ENCODE measurements around the gene TFF1. TPM values are rescaled to one million over a fixed set of nuclear protein-coding genes. Genes with fewer than 3 reads are reported as not detected.

Gene TFF1
- total RNA-seq, 1 donor, result not detected

- Histone ChIP-seq H3K4me3 (ENCODE audit: insufficient read depth, low read length) (no peak overlapping the region), H4K20me1 (ENCODE audit: insufficient read depth, low read length) (no peaks in the 10 kb centered on the region), H3K9me3 (ENCODE audit: low read depth, low read length) (no peaks in the 10 kb centered on the region), H3K27ac (ENCODE audit: low read depth, low read length) (no peak overlapping the region), H3K4me1 (ENCODE audit: insufficient read depth, low read length) (no peaks in the 10 kb centered on the region), H3K4me2 (ENCODE audit: insufficient read depth, low read length) (no peak overlapping the region), H3K79me2 (ENCODE audit: insufficient read depth, low read length) (no peaks in the 10 kb centered on the region), H3K27me3 (ENCODE audit: insufficient read depth, low read length) (peaks cover 12% of the 10 kb centered on the region), H3K36me3 (ENCODE audit: insufficient read depth, low read length) (no peaks in the 10 kb centered on the region), H2AFZ (ENCODE audit: low read length) (no peak overlapping the region)
- TF ChIP-seq CTCF (IDR thresholded peaks at IDR 0.05; ENCODE audit: extremely low read depth, low read depth, low read length), result no peak
- DNase-seq (ENCODE audit: insufficient read length, low spot score, missing footprints), result no peak
These were observed 47.2 kb upstream of the TFF1 start for GRCh38 chr21:42413500-42413899.

GRCh38 chr21:42413093-42413492 lies 46.8 kb upstream of the TFF1 start:
- TF ChIP-seq CTCF (IDR thresholded peaks at IDR 0.05; ENCODE audit: extremely low read depth, low read depth, low read length), result no peak
- Histone ChIP-seq H3K27me3 (ENCODE audit: insufficient read depth, low read length) (peaks cover 8% of the 10 kb centered on the region), H3K79me2 (ENCODE audit: insufficient read depth, low read length) (no peaks in the 10 kb centered on the region), H3K36me3 (ENCODE audit: insufficient read depth, low read length) (no peaks in the 10 kb centered on the region), H4K20me1 (ENCODE audit: insufficient read depth, low read length) (no peaks in the 10 kb centered on the region), H2AFZ (ENCODE audit: low read length) (no peak overlapping the region), H3K9me3 (ENCODE audit: low read depth, low read length) (no peaks in the 10 kb centered on the region), H3K27ac (ENCODE audit: low read depth, low read length) (no peak overlapping the region), H3K4me1 (ENCODE audit: insufficient read depth, low read length) (no peaks in the 10 kb centered on the region), H3K4me2 (ENCODE audit: insufficient read depth, low read length) (no peak overlapping the region), H3K4me3 (ENCODE audit: insufficient read depth, low read length) (no peak overlapping the region)
- no peak for DNase-seq (ENCODE audit: insufficient read length, low spot score, missing footprints)

GRCh38 chr21:42412636-42412933 lies 46.2 kb upstream of the TFF1 start:
- peaks cover 8% of the 10 kb centered on the region for H3K27me3 ChIP-seq (ENCODE audit: insufficient read depth, low read length)
- no peaks in the 10 kb centered on the region for H3K79me2 ChIP-seq (ENCODE audit: insufficient read depth, low read length)
- no peaks in the 10 kb centered on the region for H4K20me1 ChIP-seq (ENCODE audit: insufficient read depth, low read length)
- H2AFZ ChIP-seq (ENCODE audit: low read length), result no peak overlapping the region
- TF ChIP-seq CTCF (IDR thresholded peaks at IDR 0.05; ENCODE audit: extremely low read depth, low read depth, low read length), result no peak
- H3K36me3 ChIP-seq (ENCODE audit: insufficient read depth, low read length), result no peaks in the 10 kb centered on the region
- no peaks in the 10 kb centered on the region for H3K9me3 ChIP-seq (ENCODE audit: low read depth, low read length)
- DNase-seq (ENCODE audit: insufficient read length, low spot score, missing footprints), result no peak
- no peak overlapping the region for H3K27ac ChIP-seq (ENCODE audit: low read depth, low read length)
- H3K4me3 ChIP-seq (ENCODE audit: insufficient read depth, low read length), result no peak overlapping the region
- no peak overlapping the region for H3K4me2 ChIP-seq (ENCODE audit: insufficient read depth, low read length)
- H3K4me1 ChIP-seq (ENCODE audit: insufficient read depth, low read length), result no peaks in the 10 kb centered on the region

GRCh38 chr21:42411891-42412635 lies 45.7 kb upstream of the TFF1 start:
- Histone ChIP-seq H3K9me3 (ENCODE audit: low read depth, low read length) (no peaks in the 10 kb centered on the region), H3K4me2 (ENCODE audit: insufficient read depth, low read length) (no peak overlapping the region), H3K4me3 (ENCODE audit: insufficient read depth, low read length) (no peak overlapping the region), H2AFZ (ENCODE audit: low read length) (no peak overlapping the region), H3K36me3 (ENCODE audit: insufficient read depth, low read length) (no peaks in the 10 kb centered on the region), H3K27me3 (ENCODE audit: insufficient read depth, low read length) (peaks cover 8% of the 10 kb centered on the region), H3K79me2 (ENCODE audit: insufficient read depth, low read length) (no peaks in the 10 kb centered on the region), H3K4me1 (ENCODE audit: insufficient read depth, low read length) (no peaks in the 10 kb centered on the region), H3K27ac (ENCODE audit: low read depth, low read length) (no peak overlapping the region), H4K20me1 (ENCODE audit: insufficient read depth, low read length) (no peaks in the 10 kb centered on the region)
- TF ChIP-seq CTCF (IDR thresholded peaks at IDR 0.05; ENCODE audit: extremely low read depth, low read depth, low read length), result no peak
- DNase-seq (ENCODE audit: insufficient read length, low spot score, missing footprints), result no peak
